ENCODE data around the gene HMCN2. TPM values are rescaled to one million over a fixed set of nuclear protein-coding genes. Genes with fewer than 3 reads are reported as not detected.

HMCN2 gene
- total RNA-seq, 8 experiments from 2014 or later: 0.54 to 2.1 (median 0.79) TPM

DNA sequence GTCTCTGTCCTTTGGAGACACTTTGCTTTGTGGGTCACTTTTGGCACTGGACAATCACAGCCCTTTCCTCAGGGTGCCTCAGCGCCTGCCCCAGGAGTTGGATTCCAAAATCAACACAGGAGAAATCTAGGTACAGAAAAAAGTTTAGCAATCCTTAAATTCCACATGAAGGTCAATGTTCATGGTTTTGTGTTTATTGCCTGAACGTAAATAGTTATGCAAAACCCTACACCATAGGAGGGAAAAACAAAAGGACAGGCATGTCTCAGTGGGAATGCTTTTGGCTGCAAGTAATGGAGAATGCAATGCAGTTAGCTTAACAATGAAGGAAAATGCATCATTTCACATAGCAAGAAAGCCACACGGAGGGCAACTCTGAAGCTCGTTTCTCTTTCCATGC lies 6.5 kb upstream of the HMCN2 start:
- no peak for ATAC-seq (replicated peaks in 6 of 8)
- WGBS, 10 experiments: 7 to 80% (median 30%) methylated on average over 1 to 4 of the region's 4 CpGs; no CpG with 5 or more reads in 2 of the 10 experiments
- Histone ChIP-seq H3K4me3 (no peak overlapping the region), H3K27ac (no peak overlapping the region), H3K4me1 (replicated peaks in 1 of 2) (peaks cover 14 to 16% of the 10 kb centered on the region in 2 donors)
- in situ Hi-C loops (cut with MboI; ENCODE audit: low pct_unique_long_range_greater_than_20kb in 2 of 9, low sequenced_read_pairs in 9 of 9, unreplicated experiment in 9 of 9): no loop called here

DNA sequence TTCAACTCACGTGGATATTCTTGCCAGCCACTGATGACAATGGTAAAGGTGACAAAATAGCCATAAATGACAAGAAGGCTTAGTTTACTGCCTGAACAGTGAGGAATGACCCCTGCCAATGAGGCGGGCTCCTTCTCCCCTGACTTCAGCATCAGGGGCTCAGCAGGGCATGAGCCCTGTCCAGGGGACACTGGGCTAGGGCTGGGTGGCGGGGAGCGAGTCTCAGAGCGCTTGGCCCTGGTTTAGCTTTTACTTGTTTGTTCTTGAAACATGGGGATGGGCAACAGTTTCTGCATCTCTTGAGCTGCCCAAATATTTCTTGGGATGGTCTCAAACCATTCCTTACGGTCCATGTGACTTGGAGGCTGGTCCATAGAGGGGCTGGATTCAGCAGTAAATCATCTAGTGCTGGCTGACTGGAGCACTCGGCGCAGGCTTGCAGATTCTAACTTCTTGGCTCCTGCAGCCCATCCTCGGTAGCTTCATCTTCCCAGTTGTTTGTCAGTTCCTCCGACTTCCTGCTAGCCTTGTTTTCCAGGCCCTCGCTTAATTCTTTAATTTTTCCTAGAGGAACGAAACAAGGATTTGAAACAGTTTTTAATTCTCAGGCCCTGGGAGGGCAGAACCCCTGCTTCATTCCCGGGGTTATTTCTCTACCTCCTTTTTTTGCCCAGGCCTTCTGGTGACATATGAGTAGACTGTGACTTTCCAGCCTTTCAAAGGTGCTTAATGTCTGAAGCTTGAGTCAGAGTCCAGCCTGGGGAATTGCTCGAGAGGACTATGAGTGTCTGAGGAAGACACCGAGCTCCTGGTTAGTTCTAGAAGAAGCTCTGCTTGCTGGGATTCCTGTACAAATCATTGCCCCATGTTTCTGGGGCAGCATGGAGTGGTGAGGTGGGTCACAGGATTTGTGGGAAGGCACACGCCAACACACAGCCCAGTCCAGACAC lies 4.5 kb upstream of the HMCN2 start:
- in situ Hi-C loops (cut with MboI; ENCODE audit: low pct_unique_long_range_greater_than_20kb in 2 of 9, low sequenced_read_pairs in 9 of 9, unreplicated experiment in 9 of 9): no loop called here
- ATAC-seq (replicated peaks in 6 of 8): no peak
- peaks cover 2 to 3% of the 10 kb centered on the region in 2 donors for H3K4me1 ChIP-seq (replicated peaks in 1 of 2)
- H3K27ac ChIP-seq: no peak overlapping the region
- WGBS, 10 experiments: 0 to 88% (median 61%) methylated on average over 1 to 14 of the region's 16 CpGs
- no peak overlapping the region for H3K4me3 ChIP-seq

DNA sequence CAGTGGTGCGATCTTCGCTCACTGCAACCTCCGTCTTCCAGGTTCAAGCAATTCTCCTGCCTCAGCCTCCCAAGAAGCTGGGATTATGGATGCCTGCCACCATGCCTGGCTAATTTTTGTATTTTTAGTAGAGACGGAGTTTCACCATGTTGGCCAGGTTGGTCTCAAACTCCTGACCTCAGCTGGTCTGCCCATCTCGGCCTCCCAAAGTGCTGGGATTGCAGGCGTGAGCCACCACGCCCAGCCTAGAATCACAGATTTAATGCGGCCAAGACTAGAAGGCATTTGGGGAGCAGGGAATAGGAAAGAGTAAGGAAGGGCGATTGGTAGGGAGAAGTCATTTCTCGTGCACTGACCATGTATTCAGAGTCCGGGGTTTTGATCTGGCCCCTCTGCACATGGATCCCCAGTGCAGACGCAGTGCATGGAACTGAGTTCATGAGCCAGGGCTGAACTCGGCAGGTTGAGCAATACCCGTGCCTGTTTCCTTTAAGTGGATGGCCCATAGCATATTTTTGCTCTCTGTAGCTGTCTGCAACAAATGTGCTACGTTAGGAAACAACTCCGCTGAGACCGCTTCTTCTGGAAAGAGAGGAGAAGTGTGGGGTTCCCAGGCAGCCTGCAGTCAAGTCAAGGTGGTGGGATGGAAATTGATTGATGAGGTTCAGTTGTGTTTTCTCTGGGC lies 3.4 kb upstream of the HMCN2 start:
- Histone ChIP-seq H3K27ac (no peak overlapping the region), H3K4me1 (replicated peaks in 1 of 2) (peaks cover 3% of the 10 kb centered on the region in 2 donors), H3K4me3 (no peak overlapping the region)
- 68 to 100% (median 91%) methylated on average over 1 to 10 of the region's 17 CpGs; no CpG with 5 or more reads in 2 of the 10 experiments for WGBS, 10 experiments
- no peak for ATAC-seq (replicated peaks in 6 of 8)
- in situ Hi-C loops (cut with MboI; ENCODE audit: low pct_unique_long_range_greater_than_20kb in 2 of 9, low sequenced_read_pairs in 9 of 9, unreplicated experiment in 9 of 9): no loop called here

DNA sequence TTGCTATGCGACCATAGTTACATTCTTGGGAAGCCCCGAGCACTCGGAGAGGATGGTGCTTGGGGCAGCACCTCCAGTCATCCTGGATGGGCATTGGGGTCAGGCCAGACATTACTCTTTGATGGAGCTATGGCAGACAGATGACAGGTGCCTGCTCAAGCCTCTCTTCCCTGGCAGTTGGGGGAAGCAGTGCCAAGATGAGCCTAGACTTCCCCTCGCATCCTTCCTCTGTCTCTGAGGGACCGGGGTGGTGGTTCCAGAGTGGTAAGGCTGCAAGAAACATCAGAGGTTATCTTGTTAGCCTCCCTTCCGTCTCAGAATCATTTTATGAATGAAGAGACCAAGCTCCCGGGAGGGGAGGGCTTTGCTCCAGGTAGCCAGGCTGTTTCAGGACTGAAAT lies 2.8 kb upstream of the HMCN2 start:
- Histone ChIP-seq H3K27ac (no peak overlapping the region), H3K4me3 (no peak overlapping the region), H3K4me1 (replicated peaks in 1 of 2) (peaks cover 3% of the 10 kb centered on the region in 2 donors)
- WGBS, 10 experiments: 53 to 86% (median 73%) methylated on average over 3 to 7 of the region's 7 CpGs; no CpG with 5 or more reads in 5 of the 10 experiments
- ATAC-seq (replicated peaks in 6 of 8): no peak
- in situ Hi-C loops (cut with MboI; ENCODE audit: low pct_unique_long_range_greater_than_20kb in 2 of 9, low sequenced_read_pairs in 9 of 9, unreplicated experiment in 9 of 9): no loop called here

- 20 to 100% (median 53%) methylated on average over 1 to 5 of the region's 10 CpGs; no CpG with 5 or more reads in 3 of the 10 experiments for WGBS, 10 experiments
- no peak overlapping the region for H3K27ac ChIP-seq
- in situ Hi-C loops (cut with MboI; ENCODE audit: low pct_unique_long_range_greater_than_20kb in 2 of 9, low sequenced_read_pairs in 9 of 9, unreplicated experiment in 9 of 9): no loop called here
- peaks cover 3% of the 10 kb centered on the region in 2 donors for H3K4me1 ChIP-seq (replicated peaks in 1 of 2)
- no peak overlapping the region for H3K4me3 ChIP-seq
- no peak for ATAC-seq (replicated peaks in 6 of 8)
Observed at GRCh38 chr9:130263601-130264413, 1.8 kb upstream of the HMCN2 start.

- Histone ChIP-seq H3K27ac (no peak overlapping the region), H3K4me1 (replicated peaks in 1 of 2) (peaks cover 3% of the 10 kb centered on the region in 2 donors), H3K4me3 (no peak overlapping the region)
- ATAC-seq (replicated peaks in 6 of 8): no peak
- in situ Hi-C loops (cut with MboI; ENCODE audit: low pct_unique_long_range_greater_than_20kb in 2 of 9, low sequenced_read_pairs in 9 of 9, unreplicated experiment in 9 of 9): no loop called here
- WGBS, 10 experiments: 63 to 100% (median 90%) methylated on average over 1 to 4 of the region's 18 CpGs; no CpG with 5 or more reads in 5 of the 10 experiments
Observed at GRCh38 chr9:130264414-130265350, 878 bp upstream of the HMCN2 start.

- ATAC-seq (replicated peaks in 6 of 8): peak in 3 of 8 experiments; percentile 1 to 15 (median 8)
- Histone ChIP-seq H3K27ac (no peak overlapping the region), H3K4me1 (replicated peaks in 1 of 2) (peaks cover 0 to 3% of the 10 kb centered on the region in 2 donors), H3K4me3 (peak overlapping the region; percentile 25 to 42 (median 38))
- in situ Hi-C loops (cut with MboI; ENCODE audit: low pct_unique_long_range_greater_than_20kb in 2 of 9, low sequenced_read_pairs in 9 of 9, unreplicated experiment in 9 of 9): no loop called here
- 49 to 100% (median 60%) methylated on average over 1 to 20 of the region's 41 CpGs; no CpG with 5 or more reads in 3 of the 10 experiments for WGBS, 10 experiments
Observed at GRCh38 chr9:130266236-130267098, 907 bp downstream of the HMCN2 start.

- no peak overlapping the region for H3K27ac ChIP-seq
- peaks cover 0 to 3% of the 10 kb centered on the region in 2 donors for H3K4me1 ChIP-seq (replicated peaks in 1 of 2)
- WGBS, 10 experiments: 70 to 100% (median 80%) methylated on average over 1 to 5 of the region's 5 CpGs; no CpG with 5 or more reads in 5 of the 10 experiments
- no peak overlapping the region for H3K4me3 ChIP-seq
- in situ Hi-C loops (cut with MboI; ENCODE audit: low pct_unique_long_range_greater_than_20kb in 2 of 9, low sequenced_read_pairs in 9 of 9, unreplicated experiment in 9 of 9): no loop called here
- no peak for ATAC-seq (replicated peaks in 6 of 8)
Observed at GRCh38 chr9:130267930-130268329, 2.4 kb downstream of the HMCN2 start.

DNA sequence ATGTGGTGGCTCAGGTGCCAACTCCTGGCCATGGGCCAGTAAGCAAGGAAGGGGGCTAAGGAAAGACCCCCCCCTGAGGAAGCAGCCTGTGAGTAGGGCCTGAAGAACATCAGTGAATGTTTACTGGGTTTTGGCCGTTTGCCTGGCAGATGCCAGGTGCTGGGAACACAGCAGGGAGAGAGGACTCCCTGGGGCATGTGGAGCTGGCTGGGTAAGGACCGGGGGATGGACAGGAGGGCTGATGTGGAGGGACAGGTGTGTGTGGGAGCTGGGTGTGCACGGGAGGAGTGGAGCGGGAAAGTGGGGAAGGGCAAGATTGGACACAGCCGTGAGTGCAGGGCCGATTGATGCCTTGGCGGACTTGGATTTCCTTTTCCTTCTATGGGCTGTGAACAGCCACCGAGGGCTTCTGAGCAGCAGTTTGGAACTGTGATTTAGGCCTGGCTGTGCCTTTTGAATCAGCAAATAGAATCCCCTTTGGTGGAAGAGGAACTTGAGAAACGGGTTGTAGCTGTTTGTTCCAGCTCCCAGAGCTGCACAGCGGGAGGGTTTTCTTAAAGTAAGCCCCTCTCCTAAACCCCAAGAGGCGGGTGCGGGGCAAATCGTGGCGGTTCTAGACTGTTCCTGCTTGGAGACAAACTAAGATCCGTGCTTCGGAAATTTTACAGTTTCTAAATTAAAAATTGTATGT lies 3.1 kb downstream of the HMCN2 start:
- in situ Hi-C loops (cut with MboI; ENCODE audit: low pct_unique_long_range_greater_than_20kb in 2 of 9, low sequenced_read_pairs in 9 of 9, unreplicated experiment in 9 of 9): no loop called here
- WGBS, 10 experiments: 0 to 84% (median 60%) methylated on average over 2 to 14 of the region's 16 CpGs; no CpG with 5 or more reads in 1 of the 10 experiments
- Histone ChIP-seq H3K4me3 (no peak overlapping the region), H3K27ac (no peak overlapping the region), H3K4me1 (replicated peaks in 1 of 2) (peaks cover 0 to 3% of the 10 kb centered on the region in 2 donors)
- peak in 1 of 8 experiments; percentile 36 for ATAC-seq (replicated peaks in 6 of 8)

DNA sequence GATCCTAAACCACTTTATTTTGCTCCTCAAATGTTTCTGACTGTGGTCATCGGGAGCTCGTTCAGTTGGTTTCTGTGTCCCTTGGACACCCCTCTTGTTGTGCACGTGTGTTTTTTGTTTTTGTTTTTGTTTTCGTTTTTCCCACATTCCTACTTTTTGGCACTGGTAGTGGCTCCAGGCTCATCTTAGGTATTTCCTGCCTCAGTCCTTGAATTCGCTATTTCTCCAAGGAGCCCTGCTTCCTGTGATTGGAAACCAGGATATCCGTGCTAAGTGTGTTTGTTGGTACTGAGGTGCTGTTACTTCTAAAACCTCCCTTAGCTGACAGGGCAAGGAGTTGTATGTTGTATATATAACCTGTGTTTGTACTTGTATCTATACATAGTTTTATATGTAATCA lies 5.9 kb downstream of the HMCN2 start:
- Histone ChIP-seq H3K4me1 (replicated peaks in 1 of 2) (peaks cover 2 to 5% of the 10 kb centered on the region in 2 donors), H3K4me3 (no peak overlapping the region), H3K27ac (no peak overlapping the region)
- in situ Hi-C loops (cut with MboI; ENCODE audit: low pct_unique_long_range_greater_than_20kb in 2 of 9, low sequenced_read_pairs in 9 of 9, unreplicated experiment in 9 of 9): no loop called here
- ATAC-seq (replicated peaks in 6 of 8): no peak
- WGBS, 10 experiments: 11 to 100% (median 68%) methylated on average over 2 to 6 of the region's 6 CpGs

- no peak for ATAC-seq (replicated peaks in 6 of 8)
- WGBS, 10 experiments: 40 to 100% (median 78%) methylated on average over 1 to 6 of the region's 9 CpGs; no CpG with 5 or more reads in 2 of the 10 experiments
- in situ Hi-C loops (cut with MboI; ENCODE audit: low pct_unique_long_range_greater_than_20kb in 2 of 9, low sequenced_read_pairs in 9 of 9, unreplicated experiment in 9 of 9): no loop called here
- Histone ChIP-seq H3K4me3 (no peak overlapping the region), H3K4me1 (replicated peaks in 1 of 2) (peaks cover 0 to 5% of the 10 kb centered on the region in 2 donors), H3K27ac (no peak overlapping the region)
Observed at GRCh38 chr9:130275156-130275555, 9.6 kb downstream of the HMCN2 start.
